OCI-LY7 (cell line): ENCODE measurements around the gene RBMS1. TPM values are rescaled to one million over a fixed set of nuclear protein-coding genes. Genes with fewer than 3 reads are reported as not detected.

ENCODE experiments used
- BruUV-seq: library from RNA; stranded (reverse); fragments of 400-500 nt; replicated peaks from 2 replicates; lab custom pipeline; 2021; lab: Mats Ljungman, UMichigan
- CTCF ChIA-PET: fragments of 300-600 bp; sonication (Branson Sonifier 250); formaldehyde crosslinking; loops from one replicate; lab custom pipeline; 2022; ENCODE audit warnings: antibody characterized with exemption; ENCODE audit not compliant: unreplicated experiment; lab: Charles Lee
- POLR2A ChIA-PET: fragments of 300-600 bp; sonication (Branson Sonifier 250); formaldehyde crosslinking; loops from one replicate; lab custom pipeline; 2022; ENCODE audit warnings: antibody characterized with exemption; lab: Charles Lee
- DNase-seq: peaks from one replicate; pipeline ENCODE4 v3.0.0-alpha.2; 2015; ENCODE audit warnings: low spot score
- H2AFZ ChIP-seq: fragments of 200-600 bp; sonication (generic), shearing (Covaris generic); 2 replicates; pipeline ENCODE4 v1.6.1; 2014; ENCODE audit warnings: mild to moderate bottlenecking, antibody characterized with exemption, low read length, moderate library complexity
- H3K27ac ChIP-seq: fragments of 200-600 bp; sonication (generic); 2 replicates; pipeline ENCODE4 v1.5.1; 2014; ENCODE audit warnings: mixed run types, low read depth, mild to moderate bottlenecking, moderate library complexity, low read length, inconsistent platforms; ENCODE audit not compliant: poor library complexity, severe bottlenecking
- H3K36me3 ChIP-seq: fragments of 200-600 bp; sonication (generic); 2 replicates; pipeline ENCODE4 v1.6.1; 2014; ENCODE audit warnings: mild to moderate bottlenecking, antibody characterized with exemption, low read length, moderate library complexity, mixed read lengths; ENCODE audit not compliant: insufficient read depth
- H3K4me1 ChIP-seq: fragments of 200-600 bp; sonication (generic); 2 replicates; pipeline ENCODE4 v1.5.1; 2014; ENCODE audit warnings: mild to moderate bottlenecking, low read length; ENCODE audit not compliant: insufficient read depth, poor library complexity, severe bottlenecking
- H3K4me2 ChIP-seq: fragments of 200-600 bp; sonication (generic); 2 replicates; pipeline ENCODE4 v1.6.1; 2014; ENCODE audit warnings: mild to moderate bottlenecking, low read length
- H3K4me3 ChIP-seq: fragments of 200-600 bp; sonication (generic); 2 replicates; pipeline ENCODE4 v1.5.1; 2014; ENCODE audit warnings: mild to moderate bottlenecking, low read depth, low read length; ENCODE audit not compliant: poor library complexity, severe bottlenecking
- H3K79me2 ChIP-seq: fragments of 200-600 bp; sonication (generic); 2 replicates; pipeline ENCODE4 v1.6.1; 2016; ENCODE audit warnings: low read depth, mild to moderate bottlenecking, low read length, moderate library complexity, mixed read lengths; ENCODE audit not compliant: insufficient read depth
- H3K9me2 ChIP-seq: fragments of 200-600 bp; sonication (generic); 2 replicates; pipeline ENCODE4 v1.6.1; 2016; ENCODE audit warnings: mild to moderate bottlenecking, low read length, mixed read lengths; ENCODE audit not compliant: insufficient read depth
- H3K9me3 ChIP-seq: fragments of 200-600 bp; sonication (generic); 2 replicates; pipeline ENCODE4 v1.6.1; 2014; ENCODE audit warnings: mild to moderate bottlenecking, mixed run types, low read length, mixed read lengths
- H4K20me1 ChIP-seq: fragments of 200-600 bp; sonication (generic); 2 replicates; pipeline ENCODE4 v1.6.1; 2014; ENCODE audit warnings: mild to moderate bottlenecking, antibody characterized with exemption, low read length, moderate library complexity, mixed read lengths; ENCODE audit not compliant: insufficient read depth
- CTCF ChIP-seq: fragments of 200-600 bp; sonication (generic); conservative IDR thresholded peaks from 2 replicates; pipeline ENCODE4 v1.5.1; 2014; ENCODE audit warnings: mild to moderate bottlenecking, antibody characterized with exemption, low read length, moderate library complexity, mixed read lengths
- EZH2phosphoT487 ChIP-seq: fragments of 200-600 bp; sonication (generic); IDR thresholded peaks from 2 replicates; pipeline ENCODE4 v1.6.1; 2018; ENCODE audit warnings: low read depth, borderline replicate concordance, mild to moderate bottlenecking, mixed run types, antibody characterized with exemption, low read length, moderate library complexity, mixed read lengths
- intact Hi-C: fragments of 100-400 bp; cut with micrococcal nuclease; formaldehyde crosslinking; loops from one replicate; pipeline ENCODE4 v1.10.0; 2022; ENCODE audit not compliant: unreplicated experiment
- total RNA-seq, 2 experiments: library from RNA; depleted of rRNA in 1 of 2; stranded (reverse); fragments of >200 nt in 1 of 2; shearing (Covaris generic) in 1 of 2; gene quantifications; 2 replicates each; pipeline ENCODE4 v1.2.3, GENCODE V29; 2014 to 2022

Gene RBMS1
- total RNA-seq, 2 experiments from 2014 or later: 29.5 to 35.7 TPM

DNA sequence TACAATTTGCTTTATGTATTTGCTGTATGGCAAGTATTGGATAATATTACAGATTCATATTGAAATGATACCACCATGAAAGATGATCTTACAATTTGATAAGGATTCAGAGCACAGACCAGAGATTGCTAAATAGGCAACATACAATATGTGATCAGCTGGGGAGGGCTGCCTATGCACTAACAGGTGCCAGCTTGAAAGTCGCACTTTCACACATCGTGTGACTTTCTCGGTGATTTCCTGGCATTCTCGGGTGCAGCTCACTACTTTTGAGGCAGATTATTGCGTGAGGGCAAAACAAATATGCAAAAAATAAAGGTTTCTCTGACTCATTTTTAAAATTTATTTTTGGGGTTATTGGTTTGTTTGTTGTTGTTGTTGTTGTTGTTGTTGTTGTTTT is 36.0 kb downstream of the RBMS1 start:
- ChIA-PET CTCF (no interaction called here), POLR2A (interaction anchor here (0.5 kb wide), 1 partner anchor 538 kb away, joined by 4 read pairs; no protein-coding TSS in a partner anchor)
- no peak for TF ChIP-seq EZH2phosphoT487
- no peak for TF ChIP-seq CTCF
- Histone ChIP-seq H3K27ac (no peak overlapping the region), H4K20me1 (no peaks in the 10 kb centered on the region), H3K4me1 (no peaks in the 10 kb centered on the region), H3K9me3 (no peaks in the 10 kb centered on the region), H3K4me2 (no peak overlapping the region), H3K79me2 (no peaks in the 10 kb centered on the region), H3K9me2 (no peaks in the 10 kb centered on the region), H3K4me3 (no peak overlapping the region), H3K36me3 (no peaks in the 10 kb centered on the region), H2AFZ (no peak overlapping the region)
- intact Hi-C loops: loop anchor here (10.0 kb wide), 1 partner anchor 193 kb away; no protein-coding TSS in a partner anchor
- DNase-seq: no peak
- no TSS peak for BruUV-seq

DNA sequence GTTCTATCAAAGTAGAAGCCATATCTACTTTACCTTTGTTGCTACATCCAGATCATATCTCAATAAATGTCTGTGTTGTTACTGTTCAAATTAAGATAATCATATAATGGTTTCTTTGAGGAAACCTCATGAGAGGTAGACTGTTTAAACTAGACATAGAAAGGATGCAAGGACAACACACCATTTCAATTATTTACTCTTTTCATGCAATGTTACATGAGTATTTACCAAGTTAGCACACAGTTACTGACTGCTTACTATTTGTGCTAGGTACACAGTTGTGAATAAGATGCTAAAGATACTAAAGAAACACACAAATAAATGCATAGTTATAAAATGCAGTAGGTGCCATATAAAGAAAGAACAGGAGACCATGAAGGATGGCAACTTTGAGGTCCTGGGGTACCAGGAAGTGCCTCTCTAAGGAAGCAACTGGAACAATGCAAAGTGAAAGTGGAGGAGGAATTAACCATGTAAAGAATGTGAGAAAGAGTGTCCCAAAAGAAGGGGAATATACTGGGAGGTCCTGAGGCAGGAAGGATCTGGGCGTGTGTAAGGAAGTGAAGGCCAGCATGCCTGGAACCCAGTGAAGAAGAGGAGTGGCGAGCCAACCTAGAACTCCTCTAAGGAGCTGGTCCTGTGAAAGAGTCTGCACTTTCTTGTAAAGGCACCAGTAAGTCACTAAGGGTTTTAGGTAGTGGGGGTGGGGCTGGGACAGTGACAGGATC is 39.4 kb downstream of the RBMS1 start:
- H3K9me3 ChIP-seq: no peaks in the 10 kb centered on the region
- POLR2A ChIA-PET: interaction anchor here (1.3 kb wide), 1 partner anchor 501 kb away, joined by 4 read pairs; no protein-coding TSS in a partner anchor
- no peaks in the 10 kb centered on the region for H4K20me1 ChIP-seq
- H3K4me3 ChIP-seq: no peak overlapping the region
- TF ChIP-seq CTCF: no peak
- TF ChIP-seq EZH2phosphoT487: no peak
- intact Hi-C loops: loop anchor here (10.0 kb wide), 1 partner anchor 189 kb away; no protein-coding TSS in a partner anchor
- DNase-seq: no peak
- CTCF ChIA-PET: no interaction called here
- BruUV-seq: no TSS peak
- H3K79me2 ChIP-seq: no peaks in the 10 kb centered on the region
- H3K36me3 ChIP-seq: no peaks in the 10 kb centered on the region
- no peaks in the 10 kb centered on the region for H3K9me2 ChIP-seq
- no peak overlapping the region for H3K27ac ChIP-seq
- no peaks in the 10 kb centered on the region for H3K4me1 ChIP-seq
- H2AFZ ChIP-seq: no peak overlapping the region
- H3K4me2 ChIP-seq: no peak overlapping the region
